Measurements from ENCODE around the gene MCM3AP. TPM values are rescaled to one million over a fixed set of nuclear protein-coding genes. Genes with fewer than 3 reads are reported as not detected.

Gene MCM3AP
- total RNA-seq, 1 donor from 2014 or later = 84.7 TPM

DNA sequence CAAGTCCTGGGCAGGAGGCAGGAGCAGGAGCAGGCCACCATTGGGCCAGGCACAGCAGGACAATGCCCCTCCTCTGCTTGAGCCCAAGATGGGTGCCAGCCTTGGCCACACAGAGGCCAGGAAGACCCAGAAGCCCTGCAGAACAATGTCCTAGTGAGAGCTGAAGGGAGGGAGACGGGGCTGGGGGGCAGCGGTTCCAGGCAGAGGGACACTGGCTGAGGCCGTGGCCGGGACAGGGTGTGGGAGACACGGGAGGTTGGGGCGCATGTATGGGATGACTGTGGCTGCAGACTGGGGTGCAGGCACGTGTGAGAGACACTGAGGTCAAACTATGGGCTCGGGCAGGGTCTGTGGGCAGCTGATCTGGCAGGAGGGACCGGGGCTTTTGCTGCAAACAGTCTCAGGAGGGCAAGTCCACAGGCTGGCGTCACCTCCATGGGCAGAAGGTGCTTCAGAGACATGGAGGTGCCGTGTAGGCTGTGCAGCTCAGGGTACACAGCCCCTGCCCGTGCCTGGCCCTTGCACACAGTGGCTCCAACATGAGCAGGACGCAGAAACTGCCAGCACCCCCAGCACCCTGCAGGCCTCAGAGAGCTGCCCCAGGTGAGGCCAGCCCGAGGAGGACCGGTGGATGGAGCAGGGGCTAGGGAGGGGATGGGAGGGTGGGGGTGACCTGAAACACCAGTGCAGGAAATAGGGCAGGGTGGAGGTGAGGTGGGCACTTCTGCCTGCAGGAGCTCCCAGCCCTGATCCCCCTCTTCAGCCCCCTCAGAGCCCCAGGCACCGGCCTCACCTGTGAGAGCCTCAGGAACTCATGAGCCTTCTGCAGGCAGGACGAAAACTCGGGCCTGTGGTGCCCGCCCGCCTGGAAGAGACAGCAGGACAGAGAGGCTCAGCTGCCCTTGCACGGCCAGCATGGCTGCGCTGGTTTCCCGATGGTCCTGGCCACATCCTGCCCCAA is 76.4 kb downstream of the MCM3AP start:
- H3K4me3 ChIP-seq (ENCODE audit: low read depth, low read length) = no peak overlapping the region
- TF ChIP-seq, protein P1, sequence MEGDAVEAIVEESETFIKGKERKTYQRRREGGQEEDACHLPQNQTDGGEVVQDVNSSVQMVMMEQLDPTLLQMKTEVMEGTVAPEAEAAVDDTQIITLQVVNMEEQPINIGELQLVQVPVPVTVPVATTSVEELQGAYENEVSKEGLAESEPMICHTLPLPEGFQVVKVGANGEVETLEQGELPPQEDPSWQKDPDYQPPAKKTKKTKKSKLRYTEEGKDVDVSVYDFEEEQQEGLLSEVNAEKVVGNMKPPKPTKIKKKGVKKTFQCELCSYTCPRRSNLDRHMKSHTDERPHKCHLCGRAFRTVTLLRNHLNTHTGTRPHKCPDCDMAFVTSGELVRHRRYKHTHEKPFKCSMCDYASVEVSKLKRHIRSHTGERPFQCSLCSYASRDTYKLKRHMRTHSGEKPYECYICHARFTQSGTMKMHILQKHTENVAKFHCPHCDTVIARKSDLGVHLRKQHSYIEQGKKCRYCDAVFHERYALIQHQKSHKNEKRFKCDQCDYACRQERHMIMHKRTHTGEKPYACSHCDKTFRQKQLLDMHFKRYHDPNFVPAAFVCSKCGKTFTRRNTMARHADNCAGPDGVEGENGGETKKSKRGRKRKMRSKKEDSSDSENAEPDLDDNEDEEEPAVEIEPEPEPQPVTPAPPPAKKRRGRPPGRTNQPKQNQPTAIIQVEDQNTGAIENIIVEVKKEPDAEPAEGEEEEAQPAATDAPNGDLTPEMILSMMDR (conservative IDR thresholded peaks at IDR 0.05; ENCODE audit: low read depth, low read length) = no peak
- no peak for DNase-seq (ENCODE audit: low read depth)

DNA sequence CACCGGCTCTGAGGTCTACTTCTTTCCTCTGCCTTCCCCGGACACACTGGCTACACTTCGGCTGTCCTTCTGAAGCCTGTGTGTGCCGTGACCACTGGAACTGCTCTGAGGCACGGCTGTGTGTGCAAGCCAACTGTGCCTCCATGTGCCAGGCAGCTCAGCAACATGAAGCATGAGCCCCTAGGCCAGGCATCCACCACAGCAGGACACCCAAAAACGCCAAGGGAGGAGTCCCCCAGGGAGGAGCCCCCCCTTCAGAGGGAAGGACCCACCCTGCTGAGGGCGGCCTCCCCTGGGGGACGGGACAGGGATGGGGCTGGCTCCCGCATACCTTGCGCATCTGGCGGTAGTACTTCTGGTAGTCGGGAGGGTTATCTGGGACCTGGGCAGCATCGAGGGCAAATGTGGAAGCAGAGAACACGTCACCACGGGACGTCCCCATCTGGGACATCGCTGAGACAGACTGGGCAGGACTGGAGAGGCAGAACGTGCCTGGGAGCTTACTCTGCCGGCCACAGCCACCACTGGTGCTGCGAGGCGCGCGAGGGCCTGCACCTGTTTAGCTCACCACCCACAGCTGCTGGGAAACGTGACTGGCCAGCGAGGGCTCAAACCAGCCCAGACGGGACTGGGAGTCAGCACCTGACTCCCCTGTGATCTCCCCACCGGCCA is 77.4 kb downstream of the MCM3AP start:
- TF ChIP-seq, protein P1 (conservative IDR thresholded peaks at IDR 0.05; ENCODE audit: low read depth, low read length) = no peak
- H3K4me3 ChIP-seq (ENCODE audit: low read depth, low read length) = no peak overlapping the region
- DNase-seq (ENCODE audit: low read depth) = no peak

DNA sequence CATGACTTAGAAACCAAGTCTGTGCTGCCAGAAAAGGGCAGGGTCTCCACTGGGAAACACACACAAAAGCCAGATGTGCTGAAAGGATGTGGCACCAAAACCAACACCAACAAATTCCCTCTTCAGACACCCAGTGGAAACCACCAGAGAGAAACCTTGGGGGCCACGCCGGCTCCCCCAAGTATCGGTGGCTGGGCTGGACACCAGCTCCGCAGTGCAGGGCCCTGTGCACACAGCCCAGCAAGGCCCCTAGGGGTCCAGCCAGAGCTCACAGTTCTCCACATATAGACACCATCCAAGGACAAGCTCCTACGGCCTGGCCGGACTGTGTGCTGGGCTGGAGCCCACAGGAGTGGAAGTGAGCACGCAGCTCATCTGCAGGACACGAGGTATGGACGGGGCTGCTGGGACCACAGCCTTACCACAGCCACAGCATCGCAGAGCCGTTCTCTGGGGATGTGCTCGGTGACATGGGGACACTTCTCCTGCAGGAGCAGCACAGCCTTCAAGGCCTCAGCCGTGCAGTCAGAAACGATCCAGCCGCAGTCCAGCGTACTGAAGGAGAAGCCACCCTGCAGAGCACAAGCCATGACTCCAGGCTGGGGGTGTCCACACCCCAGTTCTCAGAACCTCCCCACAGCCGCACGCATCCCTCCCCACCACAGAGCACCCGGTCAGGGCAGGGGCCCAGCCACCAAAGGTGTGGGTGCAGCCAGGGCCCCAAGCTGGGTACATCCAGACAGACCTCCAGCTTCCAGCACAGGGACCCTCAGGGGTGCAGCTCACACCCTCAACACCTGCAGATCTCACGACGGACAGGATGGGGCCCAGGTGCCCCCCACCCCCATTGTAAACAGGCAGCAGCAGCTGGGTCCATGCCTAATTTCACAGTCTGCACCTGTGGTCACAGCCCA is 78.1 kb downstream of the MCM3AP start:
- TF ChIP-seq, protein P1 (conservative IDR thresholded peaks at IDR 0.05; ENCODE audit: low read depth, low read length) = no peak
- no peak for DNase-seq (ENCODE audit: low read depth)
- H3K4me3 ChIP-seq (ENCODE audit: low read depth, low read length) = no peak overlapping the region

DNA sequence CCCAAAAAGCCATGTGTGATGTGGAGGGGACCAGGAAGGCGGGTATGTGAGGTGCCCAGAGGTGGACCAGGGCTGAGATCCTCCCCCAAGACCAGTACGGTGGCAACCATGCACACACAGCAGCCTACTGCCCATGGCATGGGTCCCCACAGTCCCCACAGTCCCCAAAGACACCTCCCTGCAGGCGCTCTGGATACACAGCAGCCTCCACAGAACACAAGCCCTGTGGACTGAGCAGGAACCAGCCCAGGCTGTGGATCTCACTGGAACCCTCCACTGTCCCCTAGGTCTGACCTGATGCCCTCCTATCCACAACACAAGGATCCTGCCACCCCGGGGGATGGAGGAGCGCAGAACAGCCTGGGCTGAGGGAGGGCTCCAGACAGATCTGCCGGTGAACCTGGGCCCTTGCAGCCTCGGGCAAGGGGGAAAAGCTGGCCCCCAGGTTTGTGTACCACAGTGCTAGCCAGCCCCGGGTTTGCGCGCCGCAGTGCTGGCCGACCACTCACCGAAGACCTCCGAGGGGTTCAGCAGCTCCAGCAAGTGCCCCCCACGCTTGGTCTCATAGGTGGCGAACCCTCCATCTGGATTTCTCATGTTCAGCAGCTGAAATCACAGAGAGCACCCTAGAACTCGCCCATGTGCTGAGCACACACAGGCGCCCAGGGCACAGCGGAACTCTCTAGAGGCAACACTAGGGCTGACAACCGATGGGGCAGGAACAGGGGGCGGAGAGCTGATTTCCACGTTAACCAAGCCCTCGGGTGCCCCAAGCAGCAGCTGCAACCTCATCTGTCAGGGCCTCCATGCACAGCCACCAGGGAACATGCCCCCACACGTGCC is 79.0 kb downstream of the MCM3AP start:
- TF ChIP-seq, protein P1 (conservative IDR thresholded peaks at IDR 0.05; ENCODE audit: low read depth, low read length) = no peak
- H3K4me3 ChIP-seq (ENCODE audit: low read depth, low read length) = no peak overlapping the region
- DNase-seq (ENCODE audit: low read depth) = no peak

DNA sequence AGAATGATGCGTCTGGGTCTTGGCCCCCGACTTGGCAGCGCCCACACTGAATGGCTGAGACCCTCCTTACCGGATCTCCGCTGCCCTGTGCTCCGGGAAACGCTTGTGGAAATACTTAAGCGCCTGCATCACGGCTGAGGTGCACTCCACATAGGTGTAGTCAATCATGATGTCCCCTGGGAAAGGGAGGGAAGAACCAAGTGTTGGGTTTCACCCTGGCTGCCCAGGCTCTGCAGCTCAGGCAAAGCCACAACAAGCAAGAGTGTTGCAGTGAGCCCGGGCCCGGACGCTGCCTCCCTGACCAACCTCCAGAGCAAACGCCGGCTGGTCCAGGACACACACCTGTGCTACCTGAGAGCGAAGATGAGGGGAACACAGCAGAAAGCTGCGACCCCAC is 79.6 kb downstream of the MCM3AP start:
- H3K4me3 ChIP-seq (ENCODE audit: low read depth, low read length) = no peak overlapping the region
- DNase-seq (ENCODE audit: low read depth) = no peak
- TF ChIP-seq, protein P1 (conservative IDR thresholded peaks at IDR 0.05; ENCODE audit: low read depth, low read length) = no peak

DNA sequence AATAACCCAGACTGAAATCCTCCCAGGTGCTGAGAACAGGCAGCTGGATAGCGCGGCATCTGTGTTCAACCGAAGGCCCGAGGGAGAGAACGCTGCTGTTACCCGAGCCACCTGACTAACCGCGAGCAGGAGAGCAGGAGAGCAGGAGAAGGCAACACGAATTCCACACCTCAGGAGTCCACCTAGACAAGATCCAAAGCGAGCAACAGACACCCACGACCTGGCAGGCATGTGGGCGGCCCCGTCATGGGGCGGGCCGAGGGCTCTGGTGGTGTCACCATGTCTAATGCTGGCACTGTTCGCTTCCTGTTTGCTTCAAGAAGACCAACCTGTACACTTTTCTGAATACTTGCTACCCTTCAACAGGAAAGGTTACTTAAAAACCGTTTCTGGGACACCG is 80.2 kb downstream of the MCM3AP start:
- no peak for DNase-seq (ENCODE audit: low read depth)
- H3K4me3 ChIP-seq (ENCODE audit: low read depth, low read length) = no peak overlapping the region
- TF ChIP-seq, protein P1 (conservative IDR thresholded peaks at IDR 0.05; ENCODE audit: low read depth, low read length) = no peak
